CD4-positive, alpha-beta memory T cell (primary cell): ENCODE data around the gene PMS1. TPM values are rescaled to one million over a fixed set of nuclear protein-coding genes. Genes with fewer than 3 reads are reported as not detected.
"Not testable (repeated sequence)": the region's sequence is repeated elsewhere in the genome, so short reads cannot be mapped to it uniquely, and the experiment has no call there.

ENCODE experiments used
- CTCF ChIA-PET: fragments of 350-600 bp; sonication (Branson Sonifier 250); formaldehyde crosslinking; loops from one replicate; lab custom pipeline; 2021; ENCODE audit warnings: inconsistent platforms; ENCODE audit not compliant: partially characterized antibody; lab: Charles Lee
- POLR2A ChIA-PET: fragments of 350-600 bp; sonication (Branson Sonifier 250); formaldehyde crosslinking; loops from one replicate; lab custom pipeline; 2021; ENCODE audit not compliant: partially characterized antibody; lab: Charles Lee
- DNase-seq, 5 donors: peaks; one replicate each; pipeline versions ENCODE4 v3.0.0 to v3.0.0-alpha.2; 2020 to 2022; ENCODE audit warnings: mixed read lengths in 1 of 5
- H3K27ac ChIP-seq: one replicate; pipeline ENCODE4 v1.7.0; 2013; ENCODE audit warnings: low read depth, low read length
- H3K27me3 ChIP-seq: 2 replicates; pipeline ENCODE4 v1.7.0; 2013; ENCODE audit warnings: mild to moderate bottlenecking, low read length, moderate library complexity; ENCODE audit not compliant: insufficient read depth
- H3K36me3 ChIP-seq: 2 replicates; pipeline ENCODE4 v1.7.0; 2013; ENCODE audit warnings: mild to moderate bottlenecking, low read length, moderate library complexity; ENCODE audit not compliant: insufficient read depth
- H3K4me1 ChIP-seq: 2 replicates; pipeline ENCODE4 v1.7.0; 2013; ENCODE audit warnings: mild to moderate bottlenecking, low read length, moderate library complexity; ENCODE audit not compliant: insufficient read depth
- H3K4me3 ChIP-seq, 2 donors: one replicate each; pipeline ENCODE4 v1.7.0; 2013; ENCODE audit warnings: low read length in 2 of 2, mild to moderate bottlenecking in 1 of 2
- H3K9me3 ChIP-seq, 2 donors: one replicate each; pipeline ENCODE4 v1.7.0; 2013; ENCODE audit warnings: low read length in 2 of 2, control low read depth in 1 of 2; ENCODE audit not compliant: control insufficient read depth in 1 of 2
- H3K27ac Mint-ChIP-seq, 7 donors: one replicate each; pipeline ENCODE4 v1.8.0; 2020 to 2021; ENCODE audit warnings: mixed read lengths in 7 of 7, mild to moderate bottlenecking in 6 of 7, inconsistent platforms in 3 of 7, moderate library complexity in 3 of 7
- H3K27me3 Mint-ChIP-seq, 2 donors: one replicate each; pipeline ENCODE4 v1.8.0; 2020 to 2021; ENCODE audit warnings: mixed read lengths in 2 of 2
- H3K36me3 Mint-ChIP-seq, 2 donors: one replicate each; pipeline ENCODE4 v1.8.0; 2020 to 2021; ENCODE audit warnings: mixed read lengths in 2 of 2, inconsistent platforms in 1 of 2, mild to moderate bottlenecking in 1 of 2
- H3K4me1 Mint-ChIP-seq, 4 donors: one replicate each; pipeline ENCODE4 v1.8.0; 2020 to 2021; ENCODE audit warnings: mixed read lengths in 4 of 4, mild to moderate bottlenecking in 1 of 4
- H3K4me3 Mint-ChIP-seq, 8 donors: one replicate each; pipeline ENCODE4 v1.8.0; 2020 to 2021; ENCODE audit warnings: mixed read lengths in 8 of 8, mild to moderate bottlenecking in 7 of 8, moderate library complexity in 6 of 8, inconsistent platforms in 3 of 8
- H3K9me3 Mint-ChIP-seq, 8 donors: one replicate each; pipeline ENCODE4 v1.8.0; 2020 to 2021; ENCODE audit warnings: mixed read lengths in 8 of 8, mild to moderate bottlenecking in 5 of 8, inconsistent platforms in 3 of 8, moderate library complexity in 1 of 8
- intact Hi-C: fragments of 100-400 bp; cut with micrococcal nuclease; formaldehyde crosslinking; loops from one replicate; pipeline ENCODE4 v1.15.1; 2023
- polyA plus RNA-seq, 2 donors: library from polyadenylated mRNA; unstranded; fragments of 300-500 nt; fragmentation: Illumina TruSeq; gene quantifications; one replicate each; pipeline ENCODE4 v1.2.3, GENCODE V29; 2021
- total RNA-seq, 2 experiments: library from RNA; stranded (reverse); gene quantifications; one replicate each; pipeline ENCODE4 v1.2.3, GENCODE V29; 2021

Gene PMS1
- total and polyA plus RNA-seq, 4 experiments from 2014 or later, result 9.1 to 35.1 (median 22.6) TPM

- no peak overlapping the region for H3K27ac Mint-ChIP-seq
- CTCF ChIA-PET, result no interaction called here
Observed at GRCh38 chr2:189885368-189885767, 101.1 kb downstream of the PMS1 start.

GRCh38 chr2:189892546-189893294 lies 108.5 kb downstream of the PMS1 start:
- intact Hi-C loops, H3K36me3 Mint-ChIP-seq, H3K4me1 Mint-ChIP-seq, H3K36me3 ChIP-seq, DNase-seq, H3K9me3 ChIP-seq, H3K4me1 ChIP-seq, H3K27ac Mint-ChIP-seq, POLR2A ChIA-PET, H3K27me3 ChIP-seq, H3K27ac ChIP-seq, H3K27me3 Mint-ChIP-seq, H3K4me3 ChIP-seq, CTCF ChIA-PET, H3K4me3 Mint-ChIP-seq: not testable (repeated sequence)
- peaks cover 0 to 11% (median 7%) of the 10 kb centered on the region in 8 donors for H3K9me3 Mint-ChIP-seq

More at GRCh38 chr2:189885368-189885767, 101.1 kb downstream of the PMS1 start:
- H3K36me3 ChIP-seq, result no peaks in the 10 kb centered on the region
- Mint-ChIP-seq H3K27me3 (no peaks in the 10 kb centered on the region), H3K4me3 (no peak overlapping the region), H3K4me1 (no peaks in the 10 kb centered on the region), H3K9me3 (peaks cover 0 to 15% (median 7%) of the 10 kb centered on the region in 8 donors), H3K36me3 (peaks cover 2 to 4% of the 10 kb centered on the region in 2 donors)
- H3K27me3 ChIP-seq, result no peaks in the 10 kb centered on the region
- intact Hi-C loops, result no loop called here
- H3K9me3 ChIP-seq, result no peaks in the 10 kb centered on the region
- POLR2A ChIA-PET, result no interaction called here
- no peak for DNase-seq
- H3K27ac ChIP-seq, result no peak overlapping the region
- H3K4me3 ChIP-seq, result no peak overlapping the region
- no peaks in the 10 kb centered on the region for H3K4me1 ChIP-seq

DNA sequence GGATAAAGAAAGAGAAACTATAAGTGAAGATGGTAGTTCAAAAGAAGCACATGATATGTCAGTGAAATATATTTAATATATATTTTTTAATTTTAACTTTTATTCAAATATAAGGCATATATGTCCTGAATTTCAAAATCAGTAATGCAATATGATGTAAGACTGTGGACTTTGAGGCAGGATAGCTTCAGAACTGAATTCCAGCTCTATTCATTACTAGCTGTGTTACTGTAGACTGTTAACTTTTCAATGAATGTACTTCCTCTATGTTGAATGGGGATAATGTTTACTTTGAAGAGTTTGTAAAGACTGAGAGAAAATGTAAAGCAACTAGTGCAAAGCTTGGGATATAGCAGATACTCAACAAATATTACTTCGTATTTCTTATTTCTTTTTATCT lies 112.6 kb downstream of the PMS1 start:
- Histone ChIP-seq H3K27ac (no peak overlapping the region), H3K4me1 (no peaks in the 10 kb centered on the region), H3K36me3 (no peaks in the 10 kb centered on the region), H3K27me3 (no peaks in the 10 kb centered on the region), H3K4me3 (no peak overlapping the region), H3K9me3 (no peaks in the 10 kb centered on the region)
- ChIA-PET CTCF (no interaction called here), POLR2A (no interaction called here)
- DNase-seq, result no peak
- Mint-ChIP-seq H3K36me3 (no peaks in the 10 kb centered on the region), H3K9me3 (peaks cover 0 to 2% (median 0%) of the 10 kb centered on the region in 8 donors), H3K27ac (no peak overlapping the region), H3K27me3 (peaks cover 3 to 13% of the 10 kb centered on the region in 2 donors), H3K4me1 (no peaks in the 10 kb centered on the region), H3K4me3 (no peak overlapping the region)
- intact Hi-C loops, result no loop called here

DNA sequence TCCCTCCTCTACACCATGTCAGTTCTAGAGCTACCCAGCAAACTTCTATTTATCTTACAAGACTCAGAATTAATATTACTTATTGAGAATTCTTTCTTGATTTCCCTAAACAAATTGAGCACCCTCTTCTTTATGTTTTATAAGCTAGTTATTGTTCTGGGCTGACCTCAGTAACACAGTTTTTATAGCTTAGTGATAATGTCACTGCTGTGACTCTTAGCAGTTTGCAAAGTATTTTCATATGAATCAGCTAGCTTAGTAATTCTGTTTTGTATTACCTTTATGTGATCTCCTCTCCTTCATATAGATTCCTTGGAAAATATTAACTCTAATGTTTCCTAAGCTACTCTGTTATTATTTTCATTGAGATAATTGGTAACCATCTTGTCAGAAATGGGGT lies 114.9 kb downstream of the PMS1 start:
- no peak overlapping the region for H3K27ac Mint-ChIP-seq
- H3K9me3 ChIP-seq, result no peaks in the 10 kb centered on the region
- no peaks in the 10 kb centered on the region for H3K27me3 ChIP-seq
- no peaks in the 10 kb centered on the region for H3K9me3 Mint-ChIP-seq
- no peaks in the 10 kb centered on the region for H3K36me3 Mint-ChIP-seq
- H3K4me1 ChIP-seq, result no peaks in the 10 kb centered on the region
- H3K4me1 Mint-ChIP-seq, result no peaks in the 10 kb centered on the region
- H3K27me3 Mint-ChIP-seq, result peaks cover 2 to 10% of the 10 kb centered on the region in 2 donors
- no peak overlapping the region for H3K4me3 ChIP-seq
- no peak for DNase-seq
- no peak overlapping the region for H3K27ac ChIP-seq
- H3K4me3 Mint-ChIP-seq, result no peak overlapping the region
- no peaks in the 10 kb centered on the region for H3K36me3 ChIP-seq
- CTCF ChIA-PET, result no interaction called here
- intact Hi-C loops, result no loop called here
- POLR2A ChIA-PET, result no interaction called here

- intact Hi-C loops, result no loop called here
- H3K9me3 Mint-ChIP-seq, result no peaks in the 10 kb centered on the region
- H3K36me3 Mint-ChIP-seq, result no peaks in the 10 kb centered on the region
- H3K4me1 Mint-ChIP-seq, result no peaks in the 10 kb centered on the region
- no peak overlapping the region for H3K4me3 Mint-ChIP-seq
- ChIA-PET CTCF (no interaction called here), POLR2A (no interaction called here)
- Histone ChIP-seq H3K27me3 (no peaks in the 10 kb centered on the region), H3K4me1 (no peaks in the 10 kb centered on the region), H3K27ac (no peak overlapping the region), H3K9me3 (no peaks in the 10 kb centered on the region), H3K36me3 (no peaks in the 10 kb centered on the region), H3K4me3 (no peak overlapping the region)
- no peak for DNase-seq
- peaks cover 0 to 8% of the 10 kb centered on the region in 2 donors for H3K27me3 Mint-ChIP-seq
- no peak overlapping the region for H3K27ac Mint-ChIP-seq
Observed at GRCh38 chr2:189900726-189901125, 116.5 kb downstream of the PMS1 start.

- intact Hi-C loops, result no loop called here
- POLR2A ChIA-PET, result no interaction called here
- no peak for DNase-seq
- Histone ChIP-seq H3K27ac (no peak overlapping the region), H3K4me1 (no peaks in the 10 kb centered on the region), H3K4me3 (no peak overlapping the region), H3K36me3 (no peaks in the 10 kb centered on the region), H3K27me3 (no peaks in the 10 kb centered on the region), H3K9me3 (no peaks in the 10 kb centered on the region)
- no peaks in the 10 kb centered on the region for H3K36me3 Mint-ChIP-seq
- no peaks in the 10 kb centered on the region for H3K9me3 Mint-ChIP-seq
- CTCF ChIA-PET, result no interaction called here
- peaks cover 0 to 8% of the 10 kb centered on the region in 2 donors for H3K27me3 Mint-ChIP-seq
- no peaks in the 10 kb centered on the region for H3K4me1 Mint-ChIP-seq
- no peak overlapping the region for H3K27ac Mint-ChIP-seq
- no peak overlapping the region for H3K4me3 Mint-ChIP-seq
Observed at GRCh38 chr2:189901664-189902063, 117.4 kb downstream of the PMS1 start.

GRCh38 chr2:189913821-189914220 lies 129.6 kb downstream of the PMS1 start:
- H3K27me3 ChIP-seq, result no peaks in the 10 kb centered on the region
- H3K27me3 Mint-ChIP-seq, result peaks cover 3 to 7% of the 10 kb centered on the region in 2 donors
- H3K4me1 Mint-ChIP-seq, result no peaks in the 10 kb centered on the region
- intact Hi-C loops, result no loop called here
- no peak overlapping the region for H3K4me3 Mint-ChIP-seq
- no peak overlapping the region for H3K27ac Mint-ChIP-seq
- CTCF ChIA-PET, result no interaction called here
- no peak overlapping the region for H3K4me3 ChIP-seq
- POLR2A ChIA-PET, result no interaction called here
- no peaks in the 10 kb centered on the region for H3K36me3 Mint-ChIP-seq
- H3K27ac ChIP-seq, result no peak overlapping the region
- DNase-seq, result no peak
- no peaks in the 10 kb centered on the region for H3K4me1 ChIP-seq
- H3K36me3 ChIP-seq, result no peaks in the 10 kb centered on the region
- H3K9me3 ChIP-seq, result no peaks in the 10 kb centered on the region
- H3K9me3 Mint-ChIP-seq, result peaks cover 0 to 5% (median under 1%) of the 10 kb centered on the region in 8 donors
